SKM-1 treated with dmso at 0.1 percent for 144 hours (cell line): ENCODE measurements around the gene KRTAP9-7.

Experiments used
- DNase-seq: peaks from one replicate; lab custom pipeline; 2025; ENCODE audit not compliant: unreplicated experiment; lab: John Stamatoyannopoulos, UW

The KRTAP9-7 gene

GRCh38 chr17:41318231-41318630, 42.7 kb downstream of the KRTAP9-7 start:
- DNase-seq, result no peak

GRCh38 chr17:41322094-41322902, 46.8 kb downstream of the KRTAP9-7 start:
- no peak for DNase-seq

- DNase-seq, result no peak
These were observed 47.7 kb downstream of the KRTAP9-7 start for GRCh38 chr17:41322903-41323895.

GRCh38 chr17:41324180-41325075, 48.9 kb downstream of the KRTAP9-7 start:
- no peak for DNase-seq

GRCh38 chr17:41325126-41325525, 49.6 kb downstream of the KRTAP9-7 start:
- DNase-seq, result no peak

GRCh38 chr17:41325611-41326010, 50.1 kb downstream of the KRTAP9-7 start:
- DNase-seq, result no peak
